Stimulated activated CD4-positive, alpha-beta T cell treated with anti-CD3 and anti-CD28 coated beads, Interleukin-1b, Interleukin-23, amount 100 ng/mL, for 48 hours (primary cell): ENCODE measurements around the gene APP.
"Not testable (repeated sequence)": the region's sequence is repeated elsewhere in the genome, so short reads cannot be mapped to it uniquely, and the experiment has no call there.

Experiments used
- DNase-seq: peaks from one replicate; pipeline ENCODE4 v3.0.0-alpha.2; 2020

Gene APP

DNA sequence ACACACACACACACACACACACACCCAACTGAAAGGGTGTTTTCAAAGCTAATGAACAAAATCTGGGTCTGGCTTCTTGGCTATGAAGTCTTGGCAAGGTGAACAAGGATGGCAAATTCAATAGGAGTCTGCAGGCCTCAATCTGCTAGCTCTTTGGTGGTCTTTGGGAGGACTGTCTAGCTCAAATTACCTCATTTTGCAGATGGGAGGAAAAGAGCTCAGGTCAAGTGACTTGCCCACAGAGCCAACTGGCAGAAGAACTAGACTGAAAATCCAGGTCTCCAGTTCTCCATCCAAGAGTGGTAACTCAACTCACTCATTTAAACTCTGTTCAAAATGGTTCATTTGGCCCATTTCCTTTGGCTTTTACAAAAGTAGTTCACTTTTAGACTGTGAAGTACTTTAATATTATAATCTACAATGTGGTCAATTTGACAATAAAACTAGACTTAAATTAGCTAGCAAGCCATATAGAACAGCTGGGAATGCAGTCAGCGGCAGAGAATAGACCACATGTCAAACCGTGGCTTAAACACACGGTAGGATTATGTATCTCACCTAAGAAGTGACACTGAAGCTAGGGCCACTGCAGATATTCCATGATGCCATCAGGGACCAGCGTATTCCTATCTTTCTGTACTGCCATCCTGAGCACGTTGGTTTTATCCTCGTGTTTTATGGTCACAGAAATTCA is 112.9 kb downstream of the APP start:
- no peak for DNase-seq

DNA sequence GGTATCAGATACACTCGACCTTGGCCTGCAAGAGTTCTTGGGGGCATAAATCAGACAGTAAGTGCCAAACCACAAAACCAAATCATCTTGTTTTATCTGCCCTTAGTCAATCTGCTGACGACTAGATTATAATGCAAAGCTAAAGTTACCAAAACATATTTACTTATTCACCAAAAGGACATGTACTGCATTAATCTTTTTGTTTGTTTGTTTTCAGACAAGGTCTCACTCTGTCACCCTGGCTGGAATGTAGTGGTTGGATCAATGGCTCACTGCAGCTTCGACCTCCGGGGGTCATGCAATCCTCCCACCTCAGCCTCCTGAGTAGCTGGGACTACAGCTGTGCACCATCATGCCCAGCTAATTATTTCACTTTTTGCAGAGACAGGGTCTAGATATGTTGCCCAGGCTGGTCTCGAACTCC is 114.7 kb downstream of the APP start:
- DNase-seq = no peak

GRCh38 chr21:26055010-26055409 is 115.6 kb downstream of the APP start:
- no peak for DNase-seq

DNA sequence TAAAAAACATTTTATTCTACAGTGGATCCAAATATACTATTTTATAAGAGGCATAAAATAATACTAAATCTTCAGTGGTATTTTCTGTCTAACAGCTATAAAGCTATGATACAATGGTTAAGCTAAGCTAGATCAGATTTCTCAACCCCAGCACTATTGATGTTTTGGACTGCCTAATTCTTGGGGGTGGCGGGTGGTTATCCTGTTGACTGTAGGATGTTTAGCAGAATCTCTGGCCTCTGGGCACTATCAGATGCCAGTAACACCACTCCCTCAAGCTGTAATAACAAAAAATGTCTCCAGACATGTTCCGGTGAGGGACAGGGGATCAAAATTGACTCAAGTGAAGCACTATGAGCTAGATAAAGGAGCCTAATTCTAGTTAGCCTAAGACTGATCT is 118.5 kb downstream of the APP start:
- DNase-seq = no peak

DNA sequence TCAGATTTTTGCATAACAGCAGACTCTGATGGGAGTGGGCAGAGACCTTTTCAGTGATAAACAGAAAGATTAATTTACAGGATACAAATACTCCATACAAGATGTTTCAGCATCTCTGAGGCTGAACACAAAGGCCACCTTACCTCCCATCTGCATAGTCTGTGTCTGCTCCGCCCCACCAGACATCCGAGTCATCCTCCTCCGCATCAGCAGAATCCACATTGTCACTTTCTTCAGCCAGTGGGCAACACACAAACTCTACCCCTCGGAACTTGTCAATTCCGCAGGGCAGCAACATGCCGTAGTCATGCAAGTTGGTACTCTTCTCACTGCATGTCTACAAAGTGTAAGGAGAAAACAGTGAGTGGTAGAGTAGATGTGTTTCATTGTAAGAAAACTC is 119.7 kb downstream of the APP start:
- no peak for DNase-seq

- DNase-seq = no peak
These were observed 120.8 kb downstream of the APP start for GRCh38 chr21:26049803-26050202.

GRCh38 chr21:26047279-26047967 is 123.1 kb downstream of the APP start:
- no peak for DNase-seq

DNA sequence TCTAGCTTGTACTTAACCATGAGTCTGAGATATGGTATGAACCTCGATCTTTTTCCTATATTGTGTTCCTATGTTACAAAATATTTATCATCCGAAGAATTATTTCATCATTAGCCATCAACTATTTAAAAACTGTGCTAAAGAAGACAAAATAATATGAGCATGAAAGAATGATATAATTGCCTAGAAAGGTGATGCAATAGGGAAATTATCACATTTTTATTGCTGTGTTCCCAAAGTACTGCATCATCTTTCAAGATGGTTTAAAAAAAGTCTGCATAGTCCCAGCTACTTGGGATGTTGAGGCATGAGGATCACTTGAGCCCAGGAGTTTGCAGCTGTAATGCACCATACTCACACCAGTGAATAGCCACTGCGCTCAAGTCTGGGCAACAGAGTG is 126.7 kb downstream of the APP start:
- no peak for DNase-seq

GRCh38 chr21:26042181-26042876 is 128.2 kb downstream of the APP start:
- DNase-seq = no peak

DNA sequence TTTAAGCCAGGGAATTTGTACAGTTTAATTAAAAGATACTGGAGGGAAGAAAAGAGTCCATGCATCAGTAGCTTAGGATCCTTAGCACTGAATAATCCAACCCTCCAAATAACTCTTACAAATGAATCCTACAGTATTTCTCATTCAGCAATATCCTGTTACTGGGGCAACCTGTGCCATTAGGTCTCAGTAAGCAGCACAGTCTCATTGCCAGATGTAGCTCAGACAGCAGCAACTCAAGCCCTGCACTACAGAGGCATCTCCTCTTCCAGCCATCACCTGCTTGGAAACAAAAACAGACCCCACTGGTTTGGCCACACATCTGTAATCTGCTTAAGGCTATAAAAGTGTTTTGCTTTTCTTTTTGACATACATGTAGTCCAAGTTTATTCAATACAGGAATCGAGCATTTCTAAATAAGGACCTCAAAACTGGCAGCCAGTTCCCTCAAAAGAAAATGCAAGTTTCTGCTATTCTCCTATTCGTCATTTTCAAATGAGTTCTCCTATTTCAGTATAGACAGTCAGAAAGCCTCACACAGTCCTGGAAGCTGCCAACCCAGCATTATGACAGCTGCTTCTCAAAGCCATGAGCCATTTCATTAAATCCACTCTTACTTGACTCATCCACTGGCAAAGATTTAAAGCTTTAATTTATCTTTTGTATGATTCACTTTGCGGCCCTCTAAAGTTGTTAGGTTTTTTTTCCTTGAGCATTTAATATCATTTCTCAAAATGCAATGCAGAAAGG is 129.0 kb downstream of the APP start:
- no peak for DNase-seq

DNA sequence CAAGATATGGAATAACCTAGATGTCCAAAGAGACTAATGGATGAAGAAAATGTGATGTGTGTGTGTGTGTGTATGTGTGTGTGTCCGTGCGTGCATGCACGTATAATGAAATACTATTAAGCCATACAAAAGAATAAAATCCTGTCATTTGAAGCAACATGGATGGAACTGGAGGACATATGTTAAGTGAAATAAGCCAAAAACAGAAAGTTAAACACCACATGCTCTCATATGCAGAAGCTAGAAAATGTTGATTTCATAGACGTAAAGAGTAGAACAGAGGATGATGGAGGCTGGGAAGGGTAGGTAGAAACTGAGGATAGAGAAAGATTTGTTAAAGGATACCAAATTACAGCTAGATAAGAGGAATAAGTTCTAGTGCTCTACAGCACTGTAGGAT is 133.7 kb downstream of the APP start:
- DNase-seq = no peak

GRCh38 chr21:26032263-26032662 is 138.3 kb downstream of the APP start:
- no peak for DNase-seq

DNA sequence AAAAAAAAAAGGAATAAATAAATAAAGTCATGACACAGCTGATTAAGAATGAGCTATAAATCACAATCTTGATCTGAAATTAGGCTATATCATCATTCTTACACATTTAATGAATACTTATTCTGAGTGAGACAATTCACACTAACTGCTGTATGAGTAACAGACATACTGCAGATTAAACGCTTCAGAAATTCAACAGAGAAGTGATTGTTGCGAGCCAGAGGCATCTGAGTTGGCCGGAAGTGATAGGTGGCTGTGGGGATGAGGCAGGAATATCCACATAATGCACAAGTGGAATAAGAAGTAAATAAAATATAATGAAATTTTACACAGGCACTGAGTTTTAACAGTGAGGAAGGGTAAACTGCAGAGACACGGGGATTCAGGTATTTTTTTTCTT is 142.4 kb downstream of the APP start:
- no peak for DNase-seq

GRCh38 chr21:26027696-26028095 is 142.9 kb downstream of the APP start:
- DNase-seq = no peak

DNA sequence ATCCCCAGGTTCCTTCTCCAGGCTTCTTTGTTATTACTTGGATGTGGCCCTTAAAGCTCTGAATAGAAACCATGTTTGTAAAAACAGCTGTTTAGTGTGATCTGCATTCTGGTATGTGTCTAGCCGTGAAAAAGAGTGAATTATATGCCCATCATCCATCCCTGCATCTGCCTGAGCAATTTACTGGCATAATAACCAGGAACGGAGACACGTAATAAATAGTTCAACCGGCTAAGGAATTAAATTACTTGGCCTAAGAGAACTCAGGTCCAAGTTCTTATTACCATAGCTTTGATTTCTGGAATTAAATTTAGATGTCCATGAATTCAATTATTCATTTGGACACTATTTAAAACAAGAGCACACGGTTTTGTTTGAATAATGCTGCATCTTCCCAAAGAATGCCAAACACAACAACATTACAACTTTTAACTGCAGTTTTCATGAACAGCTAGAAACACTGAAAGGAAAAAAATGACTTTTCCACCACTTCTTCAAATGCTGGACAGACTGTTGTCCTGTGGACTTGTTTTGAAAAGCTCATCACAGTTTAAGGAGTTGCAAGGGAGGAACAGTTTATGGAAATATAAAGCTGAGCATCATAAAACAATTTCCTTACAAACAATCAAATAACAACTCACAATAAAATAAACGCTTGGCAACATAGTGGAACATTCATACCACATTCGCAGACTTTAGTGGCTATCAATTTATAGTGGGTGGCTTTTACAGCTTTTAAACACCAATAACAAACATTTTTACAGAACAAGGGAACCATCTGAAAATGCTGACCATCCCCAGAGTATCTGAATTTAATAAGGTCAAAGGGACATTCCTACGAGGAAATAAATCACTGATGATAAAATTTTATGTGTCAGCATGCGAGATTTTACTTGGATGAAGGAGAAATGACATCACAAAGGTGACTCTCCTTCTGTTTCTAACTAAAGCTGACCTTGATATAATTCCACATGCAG is 144.7 kb downstream of the APP start:
- no peak for DNase-seq

GRCh38 chr21:26023406-26023805 is 147.2 kb downstream of the APP start:
- not testable (repeated sequence) for DNase-seq

- not testable (repeated sequence) for DNase-seq
These were observed 147.8 kb downstream of the APP start for GRCh38 chr21:26022598-26023337.

GRCh38 chr21:26020510-26020909 is 150.1 kb downstream of the APP start:
- DNase-seq = no peak

DNA sequence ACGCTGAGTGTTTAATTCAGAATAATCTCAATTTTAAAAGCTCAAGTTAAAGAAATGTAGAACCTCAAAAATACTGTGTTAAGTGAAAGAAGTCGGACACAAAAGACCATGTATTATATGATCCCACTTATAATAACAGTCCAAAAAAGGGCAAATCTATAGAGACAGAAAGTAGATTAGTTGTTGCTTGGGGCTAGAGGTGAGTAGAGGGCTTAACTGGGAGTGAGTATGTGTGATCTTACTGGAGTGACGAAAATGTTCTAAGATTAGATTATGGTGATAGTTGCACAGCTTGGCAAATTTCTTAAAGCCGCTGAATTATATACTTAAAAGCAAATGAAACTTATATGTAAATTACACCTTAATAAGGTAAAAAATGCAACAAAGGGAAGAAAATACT is 150.5 kb downstream of the APP start:
- no peak for DNase-seq

DNA sequence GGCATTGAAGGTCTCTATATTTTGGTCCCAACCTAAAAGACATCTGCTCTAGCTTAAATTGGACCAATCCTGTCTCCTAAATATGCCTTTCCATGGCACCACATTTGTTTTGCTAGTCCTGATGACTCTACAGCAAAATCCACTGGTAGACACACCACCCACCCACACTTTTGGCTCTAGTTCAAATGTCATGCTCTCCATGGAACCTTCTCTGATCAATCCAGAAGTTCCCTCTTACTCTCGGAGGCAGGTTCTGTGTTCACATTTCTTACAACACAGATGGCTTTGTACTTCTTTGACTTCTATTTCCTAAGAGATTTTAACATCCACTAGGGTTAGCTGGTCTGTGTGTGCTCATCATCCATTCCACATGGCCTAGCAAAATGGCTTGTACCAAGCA is 151.3 kb downstream of the APP start:
- no peak for DNase-seq

DNA sequence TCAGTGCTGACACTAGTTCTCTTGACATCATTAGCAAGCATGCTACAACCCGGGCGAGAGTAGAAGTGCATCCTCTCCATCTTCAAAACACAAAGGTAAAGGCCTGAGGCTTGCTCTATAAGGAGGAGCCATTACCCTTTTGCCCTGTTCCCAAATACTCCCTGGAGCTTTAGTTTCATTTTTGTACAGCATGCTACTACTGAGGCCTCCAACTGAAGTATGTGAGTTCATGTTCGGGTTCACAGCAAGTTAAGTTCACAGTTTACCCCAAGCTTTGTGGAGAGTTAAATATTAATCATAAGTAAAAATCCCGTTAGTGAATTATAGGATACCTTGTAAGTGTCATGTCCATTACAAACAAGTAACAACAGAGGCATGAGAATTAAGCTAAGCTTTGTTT is 156.6 kb downstream of the APP start:
- no peak for DNase-seq
